ENCODE measurements around the gene MCM7.
"Not testable (repeated sequence)": the region's sequence is repeated elsewhere in the genome, so short reads cannot be mapped to it uniquely, and the experiment has no call there.

The MCM7 gene

GRCh38 chr7:100101016-100101862 is at the start of gene MCM7, which contains the start of gene AP4M1:
MCM7 (minus strand) TSS chr7:100101397; CDS start chr7:100101294, 103 bp downstream.
AP4M1 (plus strand) TSS chr7:100101643; CDS start chr7:100101715, 72 bp downstream.
- peak; percentile 91 for DNase-seq (ENCODE audit: low read depth, low spot score)

GRCh38 chr7:100148559-100149328 is 47.5 kb upstream of the MCM7 start, which contains the start of gene LAMTOR4:
LAMTOR4 (plus strand) TSS chr7:100148918; CDS start chr7:100148973, 55 bp downstream.
- peak; percentile 96 for DNase-seq (ENCODE audit: low read depth, low spot score)

- no peak for DNase-seq (ENCODE audit: low read depth, low spot score)
These were observed 47.0 kb upstream of the MCM7 start for GRCh38 chr7:100148225-100148558.

- no peak for DNase-seq (ENCODE audit: low read depth, low spot score)
These were observed 46.1 kb upstream of the MCM7 start for GRCh38 chr7:100147278-100147677.

GRCh38 chr7:100146350-100146749 is 45.2 kb upstream of the MCM7 start:
- DNase-seq (ENCODE audit: low read depth, low spot score), result not testable (repeated sequence)

GRCh38 chr7:100142461-100142860 is 41.3 kb upstream of the MCM7 start:
- no peak for DNase-seq (ENCODE audit: low read depth, low spot score)

GRCh38 chr7:100141555-100141949 is 40.4 kb upstream of the MCM7 start:
- DNase-seq (ENCODE audit: low read depth, low spot score), result no peak

GRCh38 chr7:100137851-100138760 is 36.9 kb upstream of the MCM7 start:
- DNase-seq (ENCODE audit: low read depth, low spot score), result no peak

GRCh38 chr7:100132697-100133151 is 31.5 kb upstream of the MCM7 start:
- peak; percentile 40 for DNase-seq (ENCODE audit: low read depth, low spot score)

GRCh38 chr7:100132126-100132525 is 30.9 kb upstream of the MCM7 start:
- DNase-seq (ENCODE audit: low read depth, low spot score), result no peak

GRCh38 chr7:100130608-100131453 is 29.6 kb upstream of the MCM7 start:
- DNase-seq (ENCODE audit: low read depth, low spot score), result peak; percentile 66

- DNase-seq (ENCODE audit: low read depth, low spot score), result not testable (repeated sequence)
These were observed 29.0 kb upstream of the MCM7 start for GRCh38 chr7:100130220-100130607.

- DNase-seq (ENCODE audit: low read depth, low spot score), result no peak
These were observed 27.4 kb upstream of the MCM7 start for GRCh38 chr7:100128637-100128963.

- no peak for DNase-seq (ENCODE audit: low read depth, low spot score)
These were observed 26.9 kb upstream of the MCM7 start for GRCh38 chr7:100127866-100128636.

GRCh38 chr7:100126931-100127865 is 26.0 kb upstream of the MCM7 start, which contains the start of gene MBLAC1:
MBLAC1 (plus strand) TSS chr7:100126967; CDS start chr7:100127396, 429 bp downstream.
- DNase-seq (ENCODE audit: low read depth, low spot score), result peak; percentile 82

GRCh38 chr7:100126239-100126930 is 25.2 kb upstream of the MCM7 start:
- no peak for DNase-seq (ENCODE audit: low read depth, low spot score)

GRCh38 chr7:100124301-100125230 is 23.4 kb upstream of the MCM7 start:
- DNase-seq (ENCODE audit: low read depth, low spot score), result no peak

Data from activated naive CD8-positive, alpha-beta T cell treated with anti-CD3 and anti-CD28 coated beads, Interleukin-2, amount 50 U/mL, for 16 hours (primary cell).